Activated T-cell treated with anti-CD3 and anti-CD28 coated beads, Interleukin-2, amount 50 U/mL, for 72 hours (primary cell): ENCODE data around the gene KLK12. TPM values are rescaled to one million over a fixed set of nuclear protein-coding genes. Genes with fewer than 3 reads are reported as not detected.

ENCODE experiments used
- ATAC-seq, 2 donors: fragments of 150-1000 bp; cut with Tn5 transposase; replicated peaks in 1 of 2; 2 replicates each; pipeline ENCODE4 v1.10.0; 2021; ENCODE audit warnings: moderate library complexity in 2 of 2, mild to moderate bottlenecking in 1 of 2
- DNase-seq, 2 donors: peaks; one replicate each; pipeline ENCODE4 v3.0.0; 2021 to 2022; ENCODE audit warnings: mixed read lengths in 1 of 2
- H3K27ac Mint-ChIP-seq: one replicate; pipeline ENCODE4 v1.8.0; 2022; ENCODE audit warnings: mild to moderate bottlenecking, moderate library complexity, mixed read lengths
- H3K27me3 Mint-ChIP-seq: one replicate; pipeline ENCODE4 v1.8.0; 2022; ENCODE audit warnings: low read depth, mixed read lengths
- H3K36me3 Mint-ChIP-seq, 2 donors: one replicate each; pipeline ENCODE4 v1.8.0; 2022; ENCODE audit warnings: mixed read lengths in 2 of 2, mild to moderate bottlenecking in 1 of 2; ENCODE audit not compliant: insufficient read depth in 2 of 2
- H3K4me1 Mint-ChIP-seq: one replicate; pipeline ENCODE4 v1.8.0; 2022; ENCODE audit warnings: low read depth, mixed read lengths
- H3K4me3 Mint-ChIP-seq, 2 donors: one replicate each; pipeline ENCODE4 v1.8.0; 2022; ENCODE audit warnings: mild to moderate bottlenecking in 2 of 2, mixed read lengths in 2 of 2, moderate library complexity in 2 of 2
- H3K9me3 Mint-ChIP-seq, 2 donors: one replicate each; pipeline ENCODE4 v1.8.0; 2022; ENCODE audit warnings: mixed read lengths in 2 of 2
- total RNA-seq, 2 donors: library from RNA; stranded (reverse); gene quantifications; one replicate each; pipeline ENCODE4 v1.2.3, GENCODE V29; 2022

Gene KLK12
- total RNA-seq, 2 donors from 2014 or later = not detected

GRCh38 chr19:50980208-50980607 lies 54.6 kb downstream of the KLK12 start:
- DNase-seq (no peak), ATAC-seq (no peak)
- Mint-ChIP-seq H3K9me3 (no peaks in the 10 kb centered on the region), H3K4me1 (no peaks in the 10 kb centered on the region), H3K27ac (no peak overlapping the region), H3K27me3 (peaks cover 75% of the 10 kb centered on the region), H3K36me3 (no peaks in the 10 kb centered on the region), H3K4me3 (no peak overlapping the region)

GRCh38 chr19:50979758-50980157 lies 55.0 kb downstream of the KLK12 start:
- Mint-ChIP-seq H3K4me1 (no peaks in the 10 kb centered on the region), H3K27ac (no peak overlapping the region), H3K36me3 (no peaks in the 10 kb centered on the region), H3K4me3 (no peak overlapping the region), H3K9me3 (no peaks in the 10 kb centered on the region), H3K27me3 (peaks cover 70% of the 10 kb centered on the region)
- ATAC-seq (no peak), DNase-seq (no peak)

Other genes starting within 250 kb of the KLK12 start
- not detected for gene ACP4, start 244.6 kb downstream of the KLK12 start, total RNA-seq
- 1 to 10 TPM; 1.7 to 2.3 TPM for gene KLK1, start 211.2 kb downstream of the KLK12 start, total RNA-seq
- gene KLK15, start 201.4 kb downstream of the KLK12 start, total RNA-seq = not detected
- gene KLK3, start 180.1 kb downstream of the KLK12 start, total RNA-seq = not detected
- gene KLK2, start 161.6 kb downstream of the KLK12 start, total RNA-seq = under 1 TPM in 1 of 2 donors, not detected in 1; 0.63 TPM
- not detected for gene KLK4, start 123.6 kb downstream of the KLK12 start, total RNA-seq
- not detected for gene KLK5, start 82.0 kb downstream of the KLK12 start, total RNA-seq
- gene KLK6, start 65.4 kb downstream of the KLK12 start, total RNA-seq = not detected
- gene KLK7, start 51.1 kb downstream of the KLK12 start, total RNA-seq = not detected
- not detected for gene KLK8, start 33.4 kb downstream of the KLK12 start, total RNA-seq
- not detected for gene KLK10, start 15.3 kb downstream of the KLK12 start, total RNA-seq
- gene KLK11, start 8.4 kb downstream of the KLK12 start, total RNA-seq = not detected
- gene KLK13, start 30.1 kb upstream of the KLK12 start, total RNA-seq = not detected
- 1 to 10 TPM in 1 of 2 donors, under 1 TPM in 1; 0.69 to 1.2 TPM for gene KLK14, start 47.9 kb upstream of the KLK12 start, total RNA-seq
- 10 to 100 TPM; 10.7 to 11.9 TPM for gene CTU1, start 73.4 kb upstream of the KLK12 start, total RNA-seq
- gene SIGLEC9, start 89.9 kb upstream of the KLK12 start, total RNA-seq = 1 to 10 TPM in 1 of 2 donors, under 1 TPM in 1; 0.74 to 1.6 TPM
- gene SIGLEC7, start 107.3 kb upstream of the KLK12 start, total RNA-seq = not detected
- gene CD33, start 190.1 kb upstream of the KLK12 start, total RNA-seq = 1 to 10 TPM; 1.7 to 2.6 TPM
- gene SIGLECL1, start 216.1 kb upstream of the KLK12 start, total RNA-seq = not detected